ENCODE results near the gene PERCC1.
"Not testable (repeated sequence)": the region's sequence is repeated elsewhere in the genome, so short reads cannot be mapped to it uniquely, and the experiment has no call there.

PERCC1 gene

DNA sequence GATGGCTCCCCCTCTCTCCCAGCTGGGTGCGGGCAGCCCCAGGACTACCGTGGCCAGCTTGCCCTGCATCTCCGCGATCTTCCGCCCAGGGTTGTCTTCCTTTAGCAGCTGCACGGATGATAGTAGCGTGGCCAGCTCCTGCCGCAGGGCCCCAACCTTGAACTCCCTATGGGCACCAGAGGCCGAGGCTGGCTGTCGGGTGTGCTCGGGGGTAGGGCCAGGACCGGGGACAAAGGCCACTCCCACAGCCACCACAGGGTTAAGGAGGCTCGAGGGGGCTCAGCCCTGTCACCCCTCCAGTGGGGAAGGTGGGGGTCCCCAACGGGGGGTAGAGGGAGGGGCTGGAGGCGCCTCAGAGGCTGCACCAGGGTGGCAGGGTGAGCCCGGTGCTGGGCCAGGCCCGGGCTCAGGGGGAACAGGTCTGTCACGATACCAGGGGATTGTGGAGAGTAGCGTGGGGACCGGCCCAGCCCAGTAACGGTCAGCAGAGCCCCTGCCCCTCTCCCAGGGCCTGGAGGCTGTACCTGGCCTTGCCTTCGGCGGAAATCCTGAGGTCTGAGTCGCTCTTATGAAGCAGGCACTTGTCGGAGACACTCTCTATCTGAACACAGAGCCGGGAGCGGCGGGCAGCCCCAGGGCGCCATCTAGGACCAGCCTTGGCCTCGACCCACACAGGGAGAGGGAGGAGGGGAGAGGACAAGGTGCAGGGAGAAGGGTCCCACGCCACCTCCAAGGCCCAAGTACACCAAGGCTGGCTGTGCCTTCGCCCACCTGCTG is 5.2 kb downstream of the PERCC1 start:
- DNase-seq = no peak

DNA sequence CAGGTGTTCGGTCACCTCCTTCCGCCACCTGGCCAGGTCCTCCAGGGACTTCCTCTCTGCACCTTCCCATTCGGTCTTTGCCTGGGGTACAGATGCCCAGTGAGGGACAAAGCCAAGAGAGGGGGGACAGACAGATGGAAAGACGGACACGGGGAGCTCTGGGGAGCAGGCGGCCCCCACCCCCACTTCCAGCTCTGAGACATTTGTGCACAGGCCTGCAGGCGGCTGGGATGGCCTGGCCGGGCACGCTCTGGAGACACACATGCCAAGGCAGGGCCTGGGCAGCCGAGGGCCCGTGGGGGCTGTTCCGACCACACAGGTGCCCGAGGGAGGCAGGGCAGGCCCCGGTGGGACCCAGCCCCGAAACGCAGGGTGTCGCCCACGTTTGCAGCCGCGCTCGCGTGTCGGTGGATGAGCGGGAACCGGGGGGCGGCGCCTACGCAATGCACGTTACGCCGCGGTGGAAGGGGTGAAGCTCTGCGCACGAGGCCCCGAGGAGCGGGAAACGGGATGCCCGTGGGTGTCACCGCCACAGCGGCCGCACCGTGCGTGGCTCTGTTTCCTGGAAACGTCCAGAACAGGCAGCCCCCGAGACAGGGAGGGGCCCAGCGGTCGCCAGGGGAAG is 6.0 kb downstream of the PERCC1 start:
- no peak for DNase-seq

DNA sequence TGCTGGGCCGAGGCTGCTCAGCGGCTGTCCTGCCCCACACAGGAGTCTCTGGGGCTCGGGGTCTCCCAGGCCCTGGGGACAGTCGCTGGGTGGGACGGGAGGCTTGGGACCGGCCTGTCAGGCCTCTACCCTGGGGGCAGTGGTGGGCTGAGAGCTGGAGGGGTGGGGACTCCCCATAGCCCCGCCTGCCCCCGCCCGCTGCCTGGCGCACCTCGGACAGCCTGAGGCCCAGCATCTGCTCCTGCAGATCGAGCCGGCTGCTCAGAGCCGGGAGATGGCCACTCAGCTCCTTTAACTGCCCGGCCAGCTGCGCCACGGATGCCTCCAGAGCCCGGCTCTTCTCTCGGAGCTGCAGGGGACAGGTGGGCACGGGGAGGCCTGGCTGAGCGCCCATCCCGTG is 6.7 kb downstream of the PERCC1 start:
- no peak for DNase-seq

DNA sequence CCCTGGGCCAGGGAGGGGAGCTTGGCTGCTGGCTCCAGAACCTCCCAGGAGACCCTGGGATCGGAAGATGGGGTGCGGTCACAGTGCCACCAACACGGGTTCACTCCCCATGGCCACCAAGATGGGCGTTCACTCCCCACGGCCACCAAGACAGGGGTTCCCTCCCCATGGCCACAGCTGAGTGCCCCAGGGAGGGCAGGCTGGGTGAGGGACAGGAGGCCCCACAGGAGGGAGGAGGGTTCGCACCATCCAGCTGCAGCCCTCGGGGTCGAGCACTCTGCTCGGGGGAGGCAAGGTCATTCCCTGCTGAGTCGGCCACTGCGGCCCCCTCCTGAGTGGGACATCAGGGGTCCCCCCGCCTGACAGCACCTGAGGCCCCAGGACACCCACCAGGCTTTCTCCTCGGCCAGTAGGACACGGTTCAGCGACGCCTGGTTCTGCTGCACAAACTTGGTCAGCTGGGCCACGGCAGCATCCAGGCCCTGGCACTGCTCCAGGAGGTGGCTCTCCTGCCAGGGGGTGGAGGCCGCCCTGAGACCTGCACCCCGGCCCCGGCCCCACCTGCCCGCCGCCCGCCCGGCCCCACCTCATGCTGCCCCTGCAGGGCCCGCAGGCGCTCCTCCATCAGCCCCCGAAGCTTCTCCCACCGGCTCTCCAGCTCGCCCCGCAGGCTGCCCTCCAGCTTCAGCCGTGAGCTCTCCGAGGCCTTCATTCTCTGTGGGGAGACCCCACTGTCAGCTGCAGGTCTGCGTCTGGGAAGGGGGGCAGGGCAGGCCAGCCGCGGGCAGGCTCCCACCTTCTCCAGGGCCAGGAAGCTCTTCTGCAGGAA is 7.6 kb downstream of the PERCC1 start:
- no peak for DNase-seq

DNA sequence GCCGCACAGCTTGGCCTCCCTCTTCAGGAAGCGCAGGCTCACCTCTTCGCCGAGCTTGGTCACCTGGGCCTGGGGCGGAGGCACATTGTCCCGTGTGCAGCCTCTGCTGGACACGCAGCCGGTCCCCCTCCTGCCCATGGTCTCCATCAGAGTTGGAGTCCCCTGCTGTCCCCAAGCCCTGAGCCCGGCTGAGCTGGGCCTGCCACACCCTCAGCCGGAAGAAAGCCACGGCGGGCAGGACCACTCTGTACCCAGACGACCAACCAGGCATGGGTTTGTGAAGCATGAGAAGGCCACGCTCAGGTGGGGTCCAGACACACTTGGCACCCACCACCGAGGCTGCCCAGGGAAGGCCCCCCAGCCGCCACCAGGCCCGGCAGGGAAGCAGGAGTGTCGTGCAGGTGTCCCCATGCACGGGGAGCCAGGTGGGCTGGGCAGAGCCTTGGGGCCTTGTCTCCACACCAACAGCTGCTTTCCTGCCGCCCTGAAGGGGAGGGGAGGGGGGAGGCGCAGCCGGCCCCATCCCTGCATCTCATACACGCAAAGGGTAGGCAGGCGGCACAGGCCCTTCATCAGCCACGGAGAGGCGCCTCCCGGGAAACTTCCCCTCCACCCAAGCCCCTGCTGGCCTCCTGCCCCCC is 8.3 kb downstream of the PERCC1 start:
- DNase-seq = no peak

DNA sequence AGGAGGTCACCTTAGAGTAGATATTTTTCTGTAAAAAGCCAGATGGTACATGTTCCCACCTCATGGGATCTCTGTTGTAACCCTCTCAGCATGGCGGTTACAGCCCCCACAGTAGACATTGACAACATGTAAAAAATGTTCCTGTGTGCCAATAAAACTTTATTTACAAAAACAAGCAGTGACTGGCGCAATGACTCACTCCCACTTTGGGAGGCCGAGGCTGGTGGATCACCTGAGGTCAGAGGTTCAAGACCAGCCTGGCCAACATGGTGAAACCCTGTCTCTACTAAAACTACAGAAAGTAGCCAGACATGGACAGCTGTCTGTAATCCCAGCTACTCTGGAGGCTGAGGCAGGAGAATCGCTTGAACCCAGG is 8.8 kb downstream of the PERCC1 start:
- DNase-seq = not testable (repeated sequence)

DNA sequence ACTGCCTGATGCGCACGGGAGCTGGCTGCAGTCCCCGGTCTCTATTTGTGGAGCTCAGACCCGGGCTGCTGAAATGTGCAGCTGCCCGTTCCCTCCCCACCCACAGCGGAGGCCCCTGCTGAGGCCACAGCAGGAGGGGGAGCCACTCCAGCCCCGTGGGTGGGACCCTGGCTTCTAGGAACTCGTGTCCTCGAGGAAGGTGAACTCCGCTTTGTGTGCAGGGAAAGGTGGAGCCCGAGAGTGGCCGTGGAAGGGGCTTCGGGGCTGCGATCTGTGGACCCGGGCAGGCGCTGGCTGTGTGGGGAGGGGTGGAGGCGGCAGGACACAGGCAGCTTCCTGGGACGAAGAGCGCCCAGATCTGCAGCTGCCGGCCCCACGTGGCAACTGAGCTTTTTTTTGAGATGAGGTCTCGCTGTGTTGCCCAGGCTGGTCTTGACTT is 10.5 kb downstream of the PERCC1 start:
- no peak for DNase-seq

DNA sequence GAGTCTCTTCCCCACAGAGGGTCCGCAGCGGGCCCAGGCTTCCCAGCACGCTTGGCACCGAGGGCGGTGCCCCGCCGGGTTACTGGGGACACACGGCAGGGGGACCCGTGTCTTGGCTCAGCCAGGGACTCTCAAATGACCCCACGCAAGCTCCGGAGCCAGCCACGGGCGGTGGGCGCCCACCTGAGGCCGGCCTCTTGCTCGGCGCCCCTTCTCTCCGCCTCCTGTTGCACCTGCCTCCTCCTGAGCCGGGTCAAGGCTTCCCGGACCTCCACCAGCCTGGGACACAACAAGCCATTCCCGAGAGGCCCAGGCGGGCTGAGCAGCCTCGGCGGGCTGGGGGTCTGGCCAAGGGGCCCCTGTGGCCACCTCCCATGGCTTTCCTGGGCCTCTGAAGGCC is 11.8 kb downstream of the PERCC1 start:
- DNase-seq = no peak

DNA sequence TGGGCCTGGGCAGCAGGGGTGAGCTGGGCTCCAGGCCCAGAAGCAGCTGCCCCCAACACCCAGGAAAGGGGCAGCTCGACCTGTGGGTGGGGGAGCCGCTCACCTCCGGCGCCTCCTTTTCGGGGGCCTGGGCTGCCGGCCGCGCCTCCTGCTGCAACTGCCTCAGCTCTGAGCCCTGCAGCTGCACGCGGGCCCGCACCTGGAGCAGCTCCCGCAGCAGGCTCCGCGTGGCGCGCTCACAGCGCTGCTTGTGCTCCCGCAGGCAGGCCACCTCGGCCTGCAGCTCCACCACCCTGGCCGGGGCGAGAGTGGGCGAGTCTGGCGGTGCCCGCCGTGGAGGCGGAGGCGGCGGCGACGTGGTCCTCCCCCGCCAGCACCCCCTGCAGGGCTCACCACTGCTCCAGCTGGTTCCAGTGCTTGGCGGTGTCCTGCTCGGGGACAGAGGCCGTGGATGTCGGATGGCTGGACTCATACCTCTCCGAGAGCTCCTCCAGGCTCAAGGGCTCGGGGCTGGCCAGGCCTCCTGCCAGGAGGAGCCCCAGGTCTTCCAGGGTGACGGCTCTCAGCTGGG is 12.6 kb downstream of the PERCC1 start:
- DNase-seq = no peak

DNA sequence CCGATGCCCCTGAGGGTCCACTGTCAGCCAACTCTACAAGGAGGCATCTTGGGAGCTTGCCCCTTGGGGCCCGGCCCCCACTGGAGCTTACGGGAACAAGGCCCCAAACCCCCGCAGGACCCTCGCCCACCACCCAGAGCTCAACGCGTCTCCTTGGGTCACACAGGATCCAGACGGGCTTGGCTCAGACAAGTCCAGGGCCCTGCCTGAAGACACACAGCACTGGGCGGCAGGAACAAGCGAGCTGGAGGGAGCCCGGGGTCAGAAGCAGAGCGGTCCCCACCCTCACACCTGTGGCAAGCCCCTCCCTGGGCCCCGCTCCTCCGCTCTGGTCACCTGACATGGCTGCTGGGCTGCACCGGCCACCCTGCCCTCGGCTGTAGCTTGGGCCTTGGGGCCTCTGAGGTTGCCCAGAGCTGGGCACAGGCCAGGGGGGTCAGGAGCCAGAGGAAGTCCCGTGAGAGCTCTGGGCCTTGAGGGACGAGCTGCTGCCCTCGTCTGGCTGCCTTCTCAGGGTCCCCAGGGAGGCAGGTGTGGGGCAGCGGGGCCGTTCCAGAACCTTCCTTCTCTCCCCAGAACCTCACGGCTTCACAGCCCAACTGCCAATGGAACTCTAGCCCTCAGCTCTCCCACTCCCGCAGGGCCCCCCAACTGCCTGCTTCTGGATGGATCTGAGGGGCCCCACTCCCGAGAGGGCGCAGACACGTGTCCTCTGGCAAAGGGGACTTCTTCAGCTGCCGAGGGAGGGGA is 13.3 kb downstream of the PERCC1 start, which contains the start of gene CCDC154:
TSS of gene CCDC154 (minus strand) at position 577 of the 750 bp plus-strand sequence. CDS start at position 343, 234 bp downstream.
- no peak for DNase-seq

DNA sequence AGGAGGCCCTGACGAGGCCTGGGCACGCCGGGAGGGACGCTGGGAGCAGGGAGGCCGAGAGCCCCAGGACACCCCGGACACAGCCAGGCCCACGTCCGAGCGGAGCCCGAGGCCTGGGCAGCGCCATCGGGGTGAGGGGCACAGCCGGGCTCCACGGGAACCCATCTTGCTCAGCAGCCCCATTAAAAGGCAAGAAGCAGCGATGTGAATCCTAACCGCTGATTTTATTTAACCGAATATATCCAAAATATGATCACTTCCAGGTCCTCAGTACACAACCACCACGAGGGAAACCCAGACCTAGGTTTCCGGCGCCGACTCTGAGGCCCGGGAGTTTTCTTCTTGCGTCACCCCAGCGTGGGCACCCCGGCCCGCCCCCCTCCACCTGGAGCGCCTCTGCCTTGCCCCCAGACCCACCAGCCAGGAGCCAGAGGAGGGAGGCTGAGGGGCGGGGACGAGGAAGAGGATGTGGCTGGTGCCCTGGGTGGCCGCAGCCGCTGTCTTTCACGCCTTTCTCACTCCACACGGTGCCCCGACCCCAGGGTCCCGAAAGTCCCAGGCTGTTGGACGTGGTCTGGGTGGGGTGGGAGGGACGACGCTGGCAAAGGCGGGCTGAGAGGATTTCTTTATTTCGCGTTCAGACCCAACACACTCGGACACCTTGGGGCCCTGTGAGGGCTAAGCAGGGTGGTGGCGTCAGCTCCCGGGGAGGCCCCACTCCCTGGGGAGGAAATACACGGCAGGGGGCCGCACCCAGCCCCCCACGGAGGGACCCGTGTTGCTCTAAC is 14.0 kb downstream of the PERCC1 start:
- no peak for DNase-seq

DNA sequence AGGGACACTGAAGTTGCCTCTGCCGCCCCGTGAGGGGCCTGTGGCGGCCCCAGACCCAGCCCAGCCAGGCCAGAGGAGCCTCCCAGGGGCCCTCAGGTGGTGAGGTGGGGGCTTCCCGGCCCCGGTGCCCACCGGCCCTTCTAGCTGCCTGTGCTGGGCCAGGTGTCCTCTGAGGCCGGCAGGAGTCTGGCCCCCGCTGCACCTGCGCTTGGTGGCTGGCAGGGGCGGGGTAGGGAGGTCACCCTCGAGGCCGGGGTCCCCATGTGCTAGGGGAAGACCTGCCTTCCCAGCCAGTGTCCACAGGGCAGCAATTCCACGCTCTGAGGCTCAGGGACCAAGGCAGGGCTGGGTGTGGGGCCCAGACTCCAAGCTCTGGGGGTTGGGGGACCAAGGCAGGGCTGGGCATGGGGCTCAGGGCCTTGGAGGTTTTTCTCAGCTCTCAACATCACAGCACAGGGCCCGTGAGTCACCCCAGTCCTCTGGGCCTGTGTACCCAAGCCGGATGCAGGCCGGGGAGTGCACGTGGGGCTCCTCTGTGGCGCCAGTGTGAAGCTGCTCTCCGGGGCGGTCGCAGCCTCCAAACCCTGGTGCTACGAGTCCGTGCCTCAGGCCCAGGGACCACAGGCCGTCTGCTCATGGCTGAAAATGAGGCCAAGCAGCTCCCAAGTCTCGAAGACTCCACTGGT is 14.8 kb downstream of the PERCC1 start:
- no peak for DNase-seq

DNA sequence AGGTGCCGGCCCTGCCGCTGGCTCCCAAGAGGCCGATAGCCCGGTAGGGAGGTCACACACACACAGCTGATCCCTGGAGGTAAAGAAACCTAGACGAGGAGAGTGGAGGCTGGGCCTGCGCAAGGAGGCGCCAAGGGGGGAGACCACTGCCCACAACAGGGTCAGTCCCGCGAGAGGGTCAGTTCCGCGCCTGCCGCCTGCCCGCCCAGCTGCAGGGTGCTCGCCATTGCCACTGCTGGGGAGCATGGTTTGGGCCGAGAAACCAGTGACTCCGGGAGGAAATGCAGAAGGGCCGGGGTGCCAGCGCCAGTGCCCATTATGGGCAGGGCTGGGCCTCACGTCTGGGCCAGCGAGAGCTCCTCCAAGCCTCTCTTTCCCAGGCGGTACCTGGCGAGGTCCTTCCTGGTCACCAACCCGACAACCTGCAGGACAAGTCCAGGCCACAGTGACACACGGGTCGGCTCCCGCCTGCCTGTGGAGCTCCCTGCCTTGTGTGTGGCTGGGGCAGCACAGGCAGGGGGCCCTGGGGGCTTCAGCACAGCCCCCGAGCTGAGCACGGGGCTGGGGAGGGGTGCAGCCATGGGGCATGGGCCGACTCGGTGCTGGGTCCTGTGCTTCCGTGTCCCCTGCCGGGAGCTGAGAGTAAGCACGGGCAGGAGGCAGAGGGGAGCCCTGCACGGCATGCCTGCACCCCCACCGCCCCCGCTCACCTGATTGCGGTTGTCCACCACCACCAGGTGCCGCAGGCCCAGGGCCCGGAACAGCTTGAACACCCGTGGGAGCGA is 15.6 kb downstream of the PERCC1 start:
- no peak for DNase-seq

DNA sequence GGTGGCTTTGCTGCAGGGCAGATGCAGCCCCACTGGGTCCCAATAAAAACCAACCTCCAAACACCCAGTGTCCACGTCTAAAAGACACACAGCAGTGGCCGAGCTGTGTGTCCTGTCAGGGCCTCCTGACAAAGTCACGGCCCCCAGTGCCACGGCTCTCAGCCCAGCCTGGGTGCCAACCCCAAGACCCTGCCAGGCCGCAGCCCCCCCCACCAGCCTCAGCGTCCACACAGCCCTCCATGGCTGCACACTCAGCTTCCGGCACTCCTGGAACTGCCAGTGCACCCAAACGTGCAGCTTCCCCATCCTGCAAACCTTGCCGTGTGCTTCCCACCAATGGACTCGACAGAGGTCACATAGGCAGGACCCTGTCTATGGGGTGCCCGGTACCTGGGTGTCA is 17.1 kb downstream of the PERCC1 start:
- no peak for DNase-seq

DNA sequence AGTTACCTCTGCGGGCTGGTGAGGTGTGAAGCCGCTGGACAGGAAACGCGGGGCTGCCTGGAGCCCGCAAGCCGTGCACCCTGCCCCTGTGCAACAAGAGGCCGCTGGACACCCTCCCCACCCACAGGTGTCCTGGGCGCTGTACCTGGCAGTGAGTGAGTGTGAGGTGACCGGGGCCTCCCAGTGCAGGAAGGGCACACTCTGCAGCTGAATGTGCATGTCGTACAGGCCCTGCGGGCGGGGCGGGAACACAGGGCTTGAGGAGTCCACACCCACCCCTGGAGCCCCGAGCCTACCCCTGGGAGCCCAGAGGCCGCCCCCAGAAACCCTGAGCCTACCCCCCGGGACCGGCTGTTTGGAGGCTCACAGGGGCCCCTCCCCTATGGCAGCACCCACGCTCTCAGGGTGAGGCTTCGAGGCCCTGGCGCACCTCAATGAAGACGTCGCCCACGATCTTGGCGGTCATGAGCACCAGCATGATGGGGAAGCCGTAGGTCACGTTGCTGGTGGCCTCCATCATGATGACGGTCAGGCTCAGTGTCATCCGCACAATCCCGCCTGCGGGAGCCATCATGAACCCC is 17.7 kb downstream of the PERCC1 start:
- no peak for DNase-seq

DNA sequence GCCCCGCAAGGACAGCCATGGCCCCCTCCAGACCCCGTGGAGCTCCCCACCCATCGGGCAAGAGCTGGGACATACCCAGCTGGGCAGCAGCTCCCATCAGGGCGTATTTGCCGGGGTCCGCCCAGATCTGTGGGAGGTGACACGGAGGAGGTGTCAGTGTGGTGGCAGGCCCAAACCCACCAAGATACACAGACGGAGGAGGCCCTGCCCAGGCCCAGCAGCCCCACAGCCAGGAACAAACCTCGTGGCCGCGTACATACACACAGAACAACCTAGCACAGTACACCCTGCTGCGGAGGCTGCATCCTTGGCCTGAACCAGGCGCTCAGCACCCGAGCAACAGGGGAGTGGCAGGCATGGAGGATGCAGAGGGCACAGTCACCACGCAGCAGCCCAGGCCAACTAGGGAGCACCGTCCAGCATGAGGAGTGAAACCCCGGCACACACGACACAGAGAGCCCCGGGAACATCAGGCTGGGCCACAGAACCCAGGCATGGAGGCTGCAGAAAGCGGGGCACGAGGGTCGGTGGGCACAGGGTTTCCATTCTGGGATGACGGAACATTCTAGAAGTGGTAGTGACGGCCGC is 18.4 kb downstream of the PERCC1 start:
- DNase-seq = no peak

DNA sequence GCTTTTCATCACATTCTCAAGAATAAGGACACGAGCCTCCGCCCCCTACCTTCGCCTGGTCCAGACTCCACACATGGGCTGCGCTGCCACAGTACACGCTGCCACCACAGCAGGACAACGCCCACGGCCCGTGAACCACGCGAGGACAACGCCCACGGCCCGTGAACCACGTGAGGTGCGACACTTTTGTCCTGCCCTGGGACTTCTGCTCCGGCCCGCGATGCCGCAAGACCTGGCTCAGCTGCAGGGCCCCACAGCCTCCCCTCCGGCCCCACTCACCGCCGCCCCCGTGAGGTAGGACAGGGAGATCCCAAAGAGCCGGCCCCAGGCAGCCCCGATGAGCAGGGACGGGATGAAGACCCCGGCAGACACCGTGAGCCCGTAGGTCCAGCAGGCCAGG is 19.3 kb downstream of the PERCC1 start:
- DNase-seq = no peak

DNA sequence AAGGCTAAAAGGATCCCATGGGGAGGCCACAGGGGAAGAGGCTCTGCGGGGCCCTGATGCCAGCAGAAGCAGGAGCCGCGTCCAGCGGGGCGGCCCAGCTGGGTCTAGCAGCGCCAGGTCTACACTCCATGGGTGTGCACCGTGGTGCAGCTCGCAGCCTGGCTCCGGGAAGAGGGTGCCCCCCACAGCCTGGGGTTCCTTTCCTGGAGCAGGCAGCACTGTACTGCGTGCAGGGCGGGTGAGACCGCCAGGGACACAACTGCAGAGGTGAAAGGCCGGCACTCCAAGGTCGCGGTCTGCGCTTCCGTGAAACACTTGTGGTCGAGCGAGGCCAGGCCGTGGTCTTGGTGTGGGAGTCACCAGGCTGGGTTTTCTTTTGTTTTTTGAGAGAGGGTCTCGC is 20.0 kb downstream of the PERCC1 start:
- no peak for DNase-seq

Measured in activated CD4-positive, alpha-beta T cell treated with anti-CD3 and anti-CD28 coated beads for 4 hours (primary cell).